ENCODE measurements around the gene FTCD.

GRCh38 chr21:46150073-46150472 lies 5.3 kb downstream of the FTCD start:
- TF ChIP-seq POLR2AphosphoS5 (IDR thresholded peaks at IDR 0.05; ENCODE audit: insufficient read depth, low read depth, low read length) = no peak
- no peak for TF ChIP-seq CTCF (IDR thresholded peaks at IDR 0.05; ENCODE audit: extremely low read depth in 1 of 2, insufficient read depth in 1 of 2, low read depth in 1 of 2, low read length in 2 of 2)
- TF ChIP-seq JUN (IDR thresholded peaks at IDR 0.05; ENCODE audit: borderline replicate concordance, insufficient read depth, insufficient read length, low read depth) = no peak
- TF ChIP-seq MAX (IDR thresholded peaks at IDR 0.05; ENCODE audit: insufficient read depth, insufficient read length) = no peak
- TF ChIP-seq POLR2A (IDR thresholded peaks at IDR 0.05; ENCODE audit: low read depth, low read length) = no peak
- TF ChIP-seq FOS (IDR thresholded peaks at IDR 0.05; ENCODE audit: borderline replicate concordance, insufficient read depth, low read length) = no peak
- no peak for TF ChIP-seq GATA2 (IDR thresholded peaks at IDR 0.05; ENCODE audit: insufficient read depth, insufficient read length, low read depth, low read length)

Data from endothelial cell of umbilical vein (primary cell).